Measurements from ENCODE around the gene TMEM238L.

DNA sequence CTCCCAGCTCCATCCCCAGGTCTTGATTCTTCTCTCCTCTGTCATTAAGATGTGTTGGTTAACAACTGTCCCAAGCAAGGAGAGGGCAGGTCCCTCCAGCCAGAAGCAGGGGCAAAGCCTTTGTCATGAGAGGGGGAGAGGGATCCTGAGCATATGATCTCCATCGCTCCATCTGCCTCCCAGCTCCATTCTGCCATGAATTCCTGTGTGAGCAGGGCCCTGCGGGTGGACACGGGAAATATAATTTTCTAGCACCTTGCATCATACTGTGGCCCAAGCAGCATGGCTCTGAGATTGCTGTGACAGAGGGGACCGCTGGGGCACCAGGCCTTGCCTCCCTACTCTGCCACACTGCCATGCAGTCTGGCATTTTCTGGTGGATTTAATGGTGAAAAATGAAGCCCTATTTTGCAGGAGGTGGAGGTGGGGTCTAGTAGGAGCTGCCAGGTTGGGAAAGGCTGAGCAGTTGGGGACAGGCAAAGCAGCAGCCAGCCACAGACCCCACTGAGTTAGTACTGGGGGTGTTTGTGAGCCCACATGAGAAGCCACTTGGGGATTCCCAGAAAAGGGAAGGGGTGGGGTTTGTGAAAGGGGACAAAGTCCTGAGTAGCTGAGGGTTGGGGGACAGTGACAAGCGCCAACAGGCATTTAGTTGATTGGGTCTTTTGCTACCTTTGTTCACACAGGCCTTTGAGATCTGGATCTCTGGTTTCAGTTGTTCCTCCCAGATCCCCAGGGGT lies 16.4 kb downstream of the TMEM238L start:
- TF ChIP-seq POLR2A (IDR thresholded peaks at IDR 0.05): no peak
- TF ChIP-seq, protein P1, sequence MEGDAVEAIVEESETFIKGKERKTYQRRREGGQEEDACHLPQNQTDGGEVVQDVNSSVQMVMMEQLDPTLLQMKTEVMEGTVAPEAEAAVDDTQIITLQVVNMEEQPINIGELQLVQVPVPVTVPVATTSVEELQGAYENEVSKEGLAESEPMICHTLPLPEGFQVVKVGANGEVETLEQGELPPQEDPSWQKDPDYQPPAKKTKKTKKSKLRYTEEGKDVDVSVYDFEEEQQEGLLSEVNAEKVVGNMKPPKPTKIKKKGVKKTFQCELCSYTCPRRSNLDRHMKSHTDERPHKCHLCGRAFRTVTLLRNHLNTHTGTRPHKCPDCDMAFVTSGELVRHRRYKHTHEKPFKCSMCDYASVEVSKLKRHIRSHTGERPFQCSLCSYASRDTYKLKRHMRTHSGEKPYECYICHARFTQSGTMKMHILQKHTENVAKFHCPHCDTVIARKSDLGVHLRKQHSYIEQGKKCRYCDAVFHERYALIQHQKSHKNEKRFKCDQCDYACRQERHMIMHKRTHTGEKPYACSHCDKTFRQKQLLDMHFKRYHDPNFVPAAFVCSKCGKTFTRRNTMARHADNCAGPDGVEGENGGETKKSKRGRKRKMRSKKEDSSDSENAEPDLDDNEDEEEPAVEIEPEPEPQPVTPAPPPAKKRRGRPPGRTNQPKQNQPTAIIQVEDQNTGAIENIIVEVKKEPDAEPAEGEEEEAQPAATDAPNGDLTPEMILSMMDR (IDR thresholded peaks at IDR 0.05 in 4 of 5, conservative IDR thresholded peaks at IDR 0.05 in 1 of 5): no peak

Measured in gastrocnemius medialis (tissue), 4 donors.